SK-N-SH (cell line): ENCODE measurements around the gene TOM1L2. TPM values are rescaled to one million over a fixed set of nuclear protein-coding genes. Genes with fewer than 3 reads are reported as not detected.

Experiments used
- CTCF ChIA-PET: fragments of 300-600, 350-600 bp; formaldehyde crosslinking; extraction: SDS; loops from one replicate; lab custom pipeline; 2021; lab: Yijun Ruan, JAX
- POLR2A ChIA-PET: fragments of 350-600 bp; sonication (Branson Sonifier 250); formaldehyde crosslinking; extraction: SDS; loops from one replicate; lab custom pipeline; 2020; ENCODE audit warnings: antibody characterized with exemption, inconsistent platforms; lab: Yijun Ruan, JAX
- DNase-seq: peaks from one replicate; pipeline ENCODE4 v3.0.0; 2012
- H2AFZ ChIP-seq: fragments of 200-600 bp; sonication (generic); 2 replicates; pipeline ENCODE4 v1.8.1; 2016; ENCODE audit warnings: antibody characterized with exemption, mild to moderate bottlenecking, low read depth
- H3F3A ChIP-seq: fragments of 200-600 bp; sonication (generic); replicated peaks from 2 replicates; pipeline ENCODE3; 2016; ENCODE audit warnings: antibody characterized with exemption, mild to moderate bottlenecking; ENCODE audit not compliant: insufficient read depth
- H3K27ac ChIP-seq, 2 experiments: fragments of 200-500 bp in 1 of 2; fragments of 200-600 bp in 1 of 2; sonication (Bioruptor generic) in 1 of 2; sonication (generic), shearing (Covaris generic) in 1 of 2; 2 replicates each; pipeline versions ENCODE4 v1.5.1 to v1.6.1; 2014 to 2016; ENCODE audit warnings: low read depth in 2 of 2, inconsistent platforms in 1 of 2, low read length in 1 of 2, mild to moderate bottlenecking in 1 of 2, mixed read lengths in 1 of 2
- H3K27me3 ChIP-seq: fragments of 200-600 bp; sonication (generic), shearing (Covaris generic); 2 replicates; pipeline ENCODE4 v1.6.1; 2016; ENCODE audit warnings: mixed run types; ENCODE audit not compliant: insufficient read depth
- H3K36me3 ChIP-seq, 2 experiments: fragments of 200-500 bp in 1 of 2; fragments of 200-600 bp in 1 of 2; sonication (Bioruptor generic) in 1 of 2; sonication (generic) in 1 of 2; replicated peaks in 1 of 2; 2 replicates each; pipeline versions ENCODE3 to v1.5.1; 2014 to 2016; ENCODE audit warnings: low read length in 1 of 2, mild to moderate bottlenecking in 1 of 2; ENCODE audit not compliant: insufficient read depth in 2 of 2, control insufficient read depth in 1 of 2
- H3K4me1 ChIP-seq, 2 experiments: fragments of 200-500 bp in 1 of 2; fragments of 200-600 bp in 1 of 2; sonication (Bioruptor generic) in 1 of 2; sonication (generic), shearing (Covaris generic) in 1 of 2; 2 replicates each; pipeline versions ENCODE4 v1.5.1 to v1.6.1; 2014 to 2016; ENCODE audit warnings: low read depth in 1 of 2, low read length in 1 of 2, mixed run types in 1 of 2; ENCODE audit not compliant: insufficient read depth in 2 of 2, control insufficient read depth in 1 of 2
- H3K4me2 ChIP-seq: fragments of 200-600 bp; sonication (generic), shearing (Covaris generic); 2 replicates; pipeline ENCODE4 v1.6.1; 2017; ENCODE audit warnings: mixed run types
- H3K4me3 ChIP-seq, 2 experiments: fragments of 200-500 bp in 1 of 2; fragments of 200-600 bp in 1 of 2; sonication (Bioruptor generic) in 1 of 2; sonication (generic), shearing (Covaris generic) in 1 of 2; 2 replicates each; pipeline versions ENCODE4 v1.5.1 to v1.8.1; 2014 to 2016; ENCODE audit warnings: low read depth in 2 of 2, inconsistent platforms in 1 of 2, low read length in 1 of 2, mild to moderate bottlenecking in 1 of 2, mixed read lengths in 1 of 2, moderate library complexity in 1 of 2
- H3K79me2 ChIP-seq: fragments of 200-600 bp; sonication (generic); 2 replicates; pipeline ENCODE4 v1.8.1; 2017; ENCODE audit warnings: mild to moderate bottlenecking; ENCODE audit not compliant: insufficient read depth
- H3K9ac ChIP-seq: fragments of 200-600 bp; sonication (generic); 2 replicates; pipeline ENCODE4 v1.6.1; 2017; ENCODE audit warnings: mixed run types
- H3K9me2 ChIP-seq: fragments of 200-600 bp; sonication (generic); 2 replicates; pipeline ENCODE4 v1.6.1; 2017; ENCODE audit warnings: mixed run types
- H3K9me3 ChIP-seq: fragments of 200-600 bp; sonication (generic); 2 replicates; pipeline ENCODE4 v1.6.1; 2017; ENCODE audit warnings: mixed run types, mild to moderate bottlenecking, moderate library complexity
- H4K20me1 ChIP-seq: fragments of 200-600 bp; sonication (generic); 2 replicates; pipeline ENCODE4 v1.6.1; 2017; ENCODE audit warnings: mild to moderate bottlenecking, mixed run types; ENCODE audit not compliant: insufficient read depth
- ELF1 ChIP-seq: IDR thresholded peaks from 2 replicates; pipeline ENCODE4 v1.4.0; 2012
- EZH2phosphoT487 ChIP-seq: fragments of 200-600 bp; sonication (generic); IDR thresholded peaks from 2 replicates; pipeline ENCODE4 v1.6.1; 2017; ENCODE audit warnings: low read depth, mixed run types, mild to moderate bottlenecking, antibody characterized with exemption, moderate library complexity, borderline replicate concordance
- GABPA ChIP-seq: IDR thresholded peaks from 2 replicates; pipeline ENCODE4 v1.4.0; 2012; ENCODE audit warnings: low read depth, mild to moderate bottlenecking
- IRF3 ChIP-seq: fragments of 150-350 bp; IDR thresholded peaks from 2 replicates; pipeline ENCODE4 v1.6.1; 2016; ENCODE audit warnings: mild to moderate bottlenecking, low read depth, low read length
- MAX ChIP-seq: IDR thresholded peaks from 2 replicates; pipeline ENCODE4 v1.4.0; 2012; ENCODE audit warnings: low read depth
- MEF2A ChIP-seq: IDR thresholded peaks from 2 replicates; pipeline ENCODE4 v1.4.0; 2012; ENCODE audit warnings: low read depth, borderline replicate concordance
- REST ChIP-seq: IDR thresholded peaks from 2 replicates; pipeline ENCODE4 v1.6.1; 2012; ENCODE audit warnings: mild to moderate bottlenecking, low read depth, low read length, moderate library complexity
- SIN3A ChIP-seq: IDR thresholded peaks from 2 replicates; pipeline ENCODE4 v1.6.1; 2012; ENCODE audit warnings: low read depth, mild to moderate bottlenecking, low read length, moderate library complexity, borderline replicate concordance
- TAF1 ChIP-seq: IDR thresholded peaks from 2 replicates; pipeline ENCODE4 v1.6.1; 2012; ENCODE audit warnings: low read depth, mild to moderate bottlenecking, low read length, moderate library complexity, borderline replicate concordance
- USF2 ChIP-seq: fragments of 150-350 bp; IDR thresholded peaks from 2 replicates; pipeline ENCODE4 v1.6.1; 2017; ENCODE audit warnings: antibody characterized with exemption, low read length, low read depth, borderline replicate concordance
- WGBS: methylation state at CpG from one replicate; pipeline ENCODE4 v1.1.6; 2017; ENCODE audit warnings: low lambda C conversion rate; 5-methylcytosine and 5-hydroxymethylcytosine counted together
- polyA plus RNA-seq, 3 experiments: library from polyadenylated mRNA; depleted of rRNA; stranded (reverse); fragments of >200 nt; gene quantifications; 2 replicates each; pipeline ENCODE4 v1.2.3, GENCODE V29; 2012

TOM1L2 gene
- polyA plus RNA-seq, 1 of the 3 experiments (the other 2 are of a cell fraction), result 85.4 TPM

GRCh38 chr17:17830269-17830567, 142.0 kb downstream of the TOM1L2 start:
- POLR2A ChIA-PET, result interaction anchor here (1.4 to 2.0 kb wide), 2 partner anchors 10 to 11 kb away, joined by 3 to 8 read pairs; no protein-coding TSS in a partner anchor
- no peak for DNase-seq
- H4K20me1 ChIP-seq, result no peaks in the 10 kb centered on the region
- H3F3A ChIP-seq, result peaks cover 4% of the 10 kb centered on the region
- no peak overlapping the region for H3K9ac ChIP-seq
- TF ChIP-seq GABPA, result no peak
- TF ChIP-seq IRF3, result no peak
- no peak for TF ChIP-seq TAF1
- TF ChIP-seq, all 33 proteins: peak for 0
- CTCF ChIA-PET, result interaction anchor here (1.0 to 2.4 kb wide), 3 partner anchors 14 to 30 kb away, joined by 3 to 15 read pairs (median 3); no protein-coding TSS in a partner anchor
- Histone ChIP-seq H3K4me2 (no peak overlapping the region), H3K27me3 (no peaks in the 10 kb centered on the region), H3K4me3 (no peak overlapping the region), H2AFZ (no peak overlapping the region), H3K79me2 (no peaks in the 10 kb centered on the region), H3K9me2 (no peaks in the 10 kb centered on the region), H3K9me3 (no peaks in the 10 kb centered on the region), H3K27ac (peak overlapping the region in 1 of 2 experiments; percentile 97; a peak in 2 of 4 replicates), H3K4me1 (peaks cover 0 to 70% of the 10 kb centered on the region in 2 experiments; a peak in 1 of 4 replicates), H3K36me3 (no peaks in the 10 kb centered on the region)
- WGBS, result 95% methylated on average over 2 of the region's 2 CpGs

- TF ChIP-seq IRF3 (no peak), TAF1 (no peak), MAX (no peak), USF2 (no peak), ELF1 (no peak), MEF2A (no peak), SIN3A (no peak), REST (no peak), EZH2phosphoT487 (no peak)
- peak overlapping the region in 1 of 2 experiments; percentile 2; a peak in 1 of 4 replicates for H3K27ac ChIP-seq
- no peak overlapping the region for H2AFZ ChIP-seq
- H3K9me2 ChIP-seq, result no peaks in the 10 kb centered on the region
- no peaks in the 10 kb centered on the region for H3K27me3 ChIP-seq
- DNase-seq, result no peak
- peaks cover 16 to 80% of the 10 kb centered on the region in 2 experiments for H3K4me1 ChIP-seq
- no peaks in the 10 kb centered on the region for H3K36me3 ChIP-seq
- H3K4me2 ChIP-seq, result no peak overlapping the region
- no peaks in the 10 kb centered on the region for H3K79me2 ChIP-seq
- no peaks in the 10 kb centered on the region for H3K9me3 ChIP-seq
- WGBS, result 86% methylated on average over 10 of the region's 13 CpGs
- POLR2A ChIA-PET, result interaction anchor here (0.7 to 5.9 kb wide), 2 partner anchors 9 to 32 kb away, joined by 3 to 44 read pairs; partner anchors contain the start of gene SREBF1
- no peak overlapping the region for H3K9ac ChIP-seq
- H3K4me3 ChIP-seq, result no peak overlapping the region
- no peaks in the 10 kb centered on the region for H4K20me1 ChIP-seq
- H3F3A ChIP-seq, result peaks cover 4% of the 10 kb centered on the region
- CTCF ChIA-PET, result interaction anchor here (1.2 to 4.1 kb wide), 4 partner anchors 13 to 32 kb away, joined by 3 to 20 read pairs (median 9); no protein-coding TSS in a partner anchor
Measured at GRCh38 chr17:17827826-17828621, 144.2 kb downstream of the TOM1L2 start.
